Retinal pigment epithelial cell (primary cell): ENCODE results near the gene RPS14.

ENCODE experiments used
- DNase-seq: peaks from one replicate; pipeline ENCODE4 v3.0.0-alpha.2; 2010; ENCODE audit warnings: low read depth
- H3K4me3 ChIP-seq: 2 replicates; pipeline ENCODE4 v1.5.1; 2011; ENCODE audit warnings: mild to moderate bottlenecking, low read length, control low read depth, moderate library complexity
- TF ChIP-seq, protein P1 (sequence below): conservative IDR thresholded peaks from 2 replicates; pipeline ENCODE4 v1.5.1; 2011; ENCODE audit warnings: low read depth, low read length, control low read depth, inconsistent platforms

The RPS14 gene

DNA sequence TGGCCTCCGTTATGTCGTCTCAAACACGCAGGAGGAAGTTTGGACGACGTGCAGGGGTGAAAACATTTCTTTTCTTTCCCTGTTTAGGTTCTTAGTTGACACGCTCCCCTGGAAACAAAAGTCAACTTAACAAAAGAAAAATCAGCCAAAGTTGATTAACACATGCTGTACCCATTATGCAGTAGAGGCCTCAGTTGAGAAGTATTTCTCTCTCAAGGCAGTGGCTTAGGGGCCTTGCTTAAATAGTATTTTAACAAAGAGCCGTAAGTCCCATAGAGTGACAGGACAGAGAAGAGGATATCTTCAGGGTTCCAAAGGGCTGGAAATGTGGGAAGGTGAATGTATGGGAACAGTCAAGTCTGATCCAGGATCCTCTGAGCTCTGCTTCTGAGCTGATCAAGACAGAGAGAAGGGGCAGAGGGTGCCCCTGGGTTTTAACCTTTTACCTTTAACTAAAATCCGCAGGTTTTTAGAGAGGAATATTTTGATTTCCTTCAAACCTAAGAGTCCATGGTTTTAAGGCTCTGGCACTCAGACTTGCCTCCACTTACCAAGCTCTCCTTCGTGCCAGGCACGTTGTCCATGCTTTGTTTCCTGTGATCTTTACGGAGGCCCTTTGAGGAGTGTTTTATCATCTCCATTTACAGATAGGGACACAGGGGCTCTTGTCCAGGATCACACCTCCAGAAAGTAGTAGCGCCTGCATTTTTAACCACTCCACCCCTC, 36.2 kb downstream of the RPS14 start:
- no peak for DNase-seq
- peak overlapping the region; percentile 56 for H3K4me3 ChIP-seq
- TF ChIP-seq, protein P1, sequence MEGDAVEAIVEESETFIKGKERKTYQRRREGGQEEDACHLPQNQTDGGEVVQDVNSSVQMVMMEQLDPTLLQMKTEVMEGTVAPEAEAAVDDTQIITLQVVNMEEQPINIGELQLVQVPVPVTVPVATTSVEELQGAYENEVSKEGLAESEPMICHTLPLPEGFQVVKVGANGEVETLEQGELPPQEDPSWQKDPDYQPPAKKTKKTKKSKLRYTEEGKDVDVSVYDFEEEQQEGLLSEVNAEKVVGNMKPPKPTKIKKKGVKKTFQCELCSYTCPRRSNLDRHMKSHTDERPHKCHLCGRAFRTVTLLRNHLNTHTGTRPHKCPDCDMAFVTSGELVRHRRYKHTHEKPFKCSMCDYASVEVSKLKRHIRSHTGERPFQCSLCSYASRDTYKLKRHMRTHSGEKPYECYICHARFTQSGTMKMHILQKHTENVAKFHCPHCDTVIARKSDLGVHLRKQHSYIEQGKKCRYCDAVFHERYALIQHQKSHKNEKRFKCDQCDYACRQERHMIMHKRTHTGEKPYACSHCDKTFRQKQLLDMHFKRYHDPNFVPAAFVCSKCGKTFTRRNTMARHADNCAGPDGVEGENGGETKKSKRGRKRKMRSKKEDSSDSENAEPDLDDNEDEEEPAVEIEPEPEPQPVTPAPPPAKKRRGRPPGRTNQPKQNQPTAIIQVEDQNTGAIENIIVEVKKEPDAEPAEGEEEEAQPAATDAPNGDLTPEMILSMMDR = no peak

DNA sequence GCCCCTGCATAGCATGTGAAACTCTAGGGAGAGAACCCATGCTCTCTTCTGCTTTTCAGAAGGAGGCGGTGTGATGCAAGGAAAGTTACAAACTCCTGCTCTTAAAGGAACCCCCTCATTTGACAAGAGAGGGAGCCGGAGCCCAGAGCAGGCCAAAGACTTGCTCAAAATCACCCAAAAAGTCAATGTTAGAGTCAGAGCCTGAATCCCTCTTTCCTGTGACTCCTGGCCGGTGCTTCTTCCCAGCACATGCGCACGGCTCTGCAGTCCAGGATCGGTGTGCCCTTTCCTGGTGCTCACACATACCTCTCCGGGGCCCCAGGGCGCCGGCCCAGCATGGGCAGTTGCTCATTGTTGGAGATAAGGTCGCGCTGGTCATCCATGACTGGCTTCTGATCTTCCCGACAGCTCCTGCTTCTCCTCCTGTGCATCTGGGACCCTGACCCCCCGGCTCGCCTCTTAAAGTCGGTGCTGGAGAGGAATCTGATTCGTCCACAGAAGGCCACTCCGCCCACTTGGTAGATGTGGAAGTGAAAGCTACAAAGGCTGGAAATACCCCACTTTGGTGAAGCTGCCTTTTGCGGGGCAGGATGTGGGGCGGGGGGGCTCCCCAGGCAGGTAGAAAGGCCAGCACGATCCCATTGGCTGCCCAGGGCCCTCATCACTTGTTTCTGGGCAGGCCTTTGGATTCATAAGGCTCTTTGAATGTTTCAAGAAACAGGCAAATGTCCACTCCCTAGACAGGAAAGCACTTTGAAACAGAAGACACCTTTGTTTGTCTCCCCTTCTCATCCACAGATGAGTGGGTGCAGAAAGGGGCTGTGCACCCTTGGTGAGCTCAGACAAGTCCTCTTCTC, 37.0 kb downstream of the RPS14 start, which contains the start of gene CD74:
TSS of gene CD74 (minus strand) at position 592 of the 857 bp plus-strand sequence. CDS start at position 431, 161 bp downstream.
- TF ChIP-seq, protein P1 = no peak
- no peak for DNase-seq
- H3K4me3 ChIP-seq = peak within 1 kb of the TSS; percentile 56

DNA sequence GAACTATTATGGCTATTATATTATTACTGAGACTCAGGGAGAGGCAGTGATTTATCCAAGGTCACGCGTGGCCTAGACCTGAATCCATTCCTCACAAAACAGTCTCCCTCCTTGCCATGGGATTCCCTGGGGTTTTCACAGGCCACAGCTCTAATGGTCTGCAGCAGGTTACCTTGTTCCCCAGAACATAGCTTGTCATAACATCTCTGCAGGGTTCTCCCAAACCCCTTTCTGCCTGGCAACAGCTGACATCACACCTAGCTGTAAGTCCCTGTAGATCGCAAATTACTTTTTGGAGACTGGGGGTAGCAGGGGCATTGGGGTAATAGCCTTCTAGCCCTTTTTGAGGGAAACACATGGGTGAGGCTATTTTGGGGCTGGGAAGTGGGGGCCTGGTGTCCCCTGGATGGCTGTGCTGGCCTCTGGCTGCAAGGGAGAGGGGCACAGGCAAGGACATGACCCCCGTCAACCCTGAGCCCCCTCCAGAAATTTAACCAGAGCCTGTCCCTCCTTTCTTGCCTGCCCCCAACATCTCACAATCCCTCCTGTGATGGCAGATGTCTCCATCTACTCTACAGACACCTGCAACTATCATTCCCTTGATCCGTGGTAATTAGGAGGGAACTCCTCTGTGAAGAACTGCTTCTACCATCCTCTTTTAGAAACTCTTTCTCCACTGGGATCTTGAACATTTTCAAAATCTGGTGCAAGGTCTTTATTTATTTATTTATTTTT, 38.1 kb downstream of the RPS14 start:
- H3K4me3 ChIP-seq = no peak overlapping the region
- no peak for DNase-seq
- TF ChIP-seq, protein P1 = no peak

DNA sequence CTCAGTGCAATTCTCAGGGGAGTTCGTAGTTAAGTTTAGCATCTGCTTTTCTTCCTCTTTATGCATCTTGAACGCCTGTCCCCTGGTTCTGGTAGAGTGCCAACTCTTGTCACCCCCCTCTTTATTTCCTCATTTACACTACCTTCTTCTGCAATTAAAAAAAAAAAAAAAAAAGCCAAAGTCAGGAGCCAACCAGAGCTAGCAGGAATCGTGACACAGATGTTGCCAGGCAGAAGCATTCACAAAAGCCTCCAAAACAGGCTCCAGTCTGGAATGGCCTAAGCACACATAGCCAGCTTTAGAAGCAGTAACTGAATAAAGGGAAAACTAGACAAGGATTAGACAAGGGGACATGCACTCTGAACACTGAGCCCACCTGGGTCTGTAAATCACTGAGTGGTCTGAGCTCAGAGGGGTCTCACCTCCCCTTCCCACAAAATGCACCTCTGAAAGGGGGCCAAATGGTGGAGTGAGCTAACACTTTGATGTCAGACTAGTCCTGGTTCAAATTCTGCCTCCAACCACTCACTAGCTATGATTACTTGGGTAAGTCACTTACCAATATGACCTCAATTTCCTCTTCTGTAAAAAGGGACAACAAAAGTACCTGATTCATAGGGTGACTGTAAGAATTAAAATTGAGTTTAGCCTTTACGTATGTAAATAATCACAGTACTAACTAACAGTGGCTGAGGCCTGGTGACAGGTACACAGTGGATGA, 38.9 kb downstream of the RPS14 start:
- no peak overlapping the region for H3K4me3 ChIP-seq
- DNase-seq = peak; percentile 48
- TF ChIP-seq, protein P1 = no peak

DNA sequence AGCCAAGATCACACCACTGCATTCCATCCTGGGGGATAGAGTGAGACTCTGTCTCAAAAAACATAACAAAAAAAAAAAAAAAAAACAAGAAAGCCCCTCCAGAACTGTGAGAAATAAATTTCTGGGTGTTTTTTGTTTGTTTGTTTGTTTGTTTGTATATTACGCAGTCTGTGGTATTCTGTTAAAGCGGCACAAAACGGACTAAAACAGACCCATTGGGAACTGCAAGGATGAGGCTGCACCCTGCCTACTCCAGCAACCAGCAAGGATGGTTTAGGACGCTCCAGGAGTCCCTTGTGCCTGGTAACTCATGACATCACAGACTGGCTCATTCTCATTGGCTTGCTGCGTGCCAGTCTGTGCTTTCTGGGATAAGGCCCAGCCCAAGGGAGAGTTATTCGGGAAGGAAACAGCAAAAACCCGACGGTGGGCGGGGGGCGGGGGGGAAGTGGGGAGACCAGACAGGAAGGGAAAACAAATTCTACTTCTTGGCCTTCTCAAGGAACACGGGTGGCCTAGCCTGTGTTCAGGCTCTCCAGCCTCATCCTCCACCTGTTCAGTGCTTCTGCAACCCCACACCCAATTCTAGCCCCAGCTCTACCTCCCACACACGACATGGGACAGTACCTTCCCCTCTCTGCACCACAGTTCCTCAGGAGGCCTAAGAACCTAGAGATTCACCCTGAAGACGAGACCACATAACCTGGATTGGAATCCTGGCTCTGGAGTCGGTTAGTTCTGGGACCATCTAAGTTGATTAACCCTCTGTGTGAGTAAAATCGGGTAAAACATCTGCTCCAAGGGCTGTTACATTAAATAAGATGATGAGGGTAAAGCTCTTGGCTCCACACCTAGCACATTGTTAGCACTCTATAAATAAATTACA, 39.7 kb downstream of the RPS14 start:
- TF ChIP-seq, protein P1 = no peak
- peak; percentile 64 for DNase-seq
- H3K4me3 ChIP-seq = peak overlapping the region; percentile 15
